CD4-positive, alpha-beta T cell treated with Interferon alpha-2 for 1 hour (primary cell): Measurements from ENCODE around the gene FABP7.

Source experiments
- DNase-seq, 2 donors: peaks; one replicate each; pipeline ENCODE4 v3.0.0-alpha.2; 2020 to 2022

Gene FABP7

GRCh38 chr6:122799140-122799745, 19.7 kb downstream of the FABP7 start:
- no peak for DNase-seq

GRCh38 chr6:122799916-122800686, 20.6 kb downstream of the FABP7 start:
- DNase-seq, result no peak

- no peak for DNase-seq
Observed at GRCh38 chr6:122800906-122801305, 21.4 kb downstream of the FABP7 start.

- DNase-seq, result no peak
Observed at GRCh38 chr6:122801397-122801796, 21.9 kb downstream of the FABP7 start.

- DNase-seq, result no peak
Observed at GRCh38 chr6:122803171-122803661, 23.7 kb downstream of the FABP7 start.

GRCh38 chr6:122804962-122805485, 25.5 kb downstream of the FABP7 start:
- no peak for DNase-seq

- DNase-seq, result no peak
Observed at GRCh38 chr6:122806291-122806690, 26.8 kb downstream of the FABP7 start.

- DNase-seq, result no peak
Observed at GRCh38 chr6:122808121-122808885, 28.8 kb downstream of the FABP7 start.

GRCh38 chr6:122809001-122809400, 29.5 kb downstream of the FABP7 start:
- DNase-seq, result no peak

GRCh38 chr6:122809691-122810090, 30.2 kb downstream of the FABP7 start:
- no peak for DNase-seq

GRCh38 chr6:122810189-122810588, 30.7 kb downstream of the FABP7 start:
- DNase-seq, result no peak

GRCh38 chr6:122817358-122817757, 37.8 kb downstream of the FABP7 start:
- no peak for DNase-seq

- no peak for DNase-seq
Observed at GRCh38 chr6:122817766-122818165, 38.2 kb downstream of the FABP7 start.

- DNase-seq, result no peak
Observed at GRCh38 chr6:122818866-122819265, 39.4 kb downstream of the FABP7 start.

GRCh38 chr6:122821095-122821494, 41.6 kb downstream of the FABP7 start:
- no peak for DNase-seq

GRCh38 chr6:122825163-122825562, 45.6 kb downstream of the FABP7 start:
- DNase-seq, result no peak

GRCh38 chr6:122829456-122829855, 49.9 kb downstream of the FABP7 start:
- no peak for DNase-seq

GRCh38 chr6:122831511-122831910, 52.0 kb downstream of the FABP7 start:
- DNase-seq, result no peak

GRCh38 chr6:122832459-122832858, 52.9 kb downstream of the FABP7 start:
- no peak for DNase-seq

- no peak for DNase-seq
Observed at GRCh38 chr6:122833021-122833491, 53.5 kb downstream of the FABP7 start.
